Caco-2 (cell line): ENCODE results near the gene AGAP1. TPM values are rescaled to one million over a fixed set of nuclear protein-coding genes. Genes with fewer than 3 reads are reported as not detected.
A peak's percentile ranks its signal among the peaks of the same experiment; 100 is the strongest.

ENCODE experiments used
- BruUV-seq: library from RNA; stranded (reverse); fragments of 400-500 nt; replicated peaks from 2 replicates; lab custom pipeline; 2021; lab: Mats Ljungman, UMichigan
- CTCF ChIA-PET: fragments of 300-600 bp; sonication (Branson Sonifier 250); formaldehyde crosslinking; loops from one replicate; lab custom pipeline; 2022; ENCODE audit warnings: antibody characterized with exemption; lab: Charles Lee
- POLR2A ChIA-PET: fragments of 300-600 bp; sonication (Branson Sonifier 250); formaldehyde crosslinking; loops from one replicate; lab custom pipeline; 2022; ENCODE audit warnings: antibody characterized with exemption; lab: Charles Lee
- DNase-seq, 2 experiments: peaks; one replicate each; pipeline versions ENCODE4 v3.0.0 to v3.0.0-alpha.2; 2020 to 2022
- H3K27me3 ChIP-seq: replicated peaks from 2 replicates; pipeline ENCODE4 v1.6.0; 2011; ENCODE audit warnings: low read length; ENCODE audit not compliant: control insufficient read depth, insufficient read depth
- H3K36me3 ChIP-seq: 2 replicates; pipeline ENCODE4 v1.5.1; 2011; ENCODE audit warnings: low read length; ENCODE audit not compliant: control insufficient read depth, insufficient read depth
- H3K4me1 ChIP-seq: fragments of 250-450 bp; sonication (Bioruptor Pico); 2 replicates; pipeline ENCODE4 v1.5.1; 2020; ENCODE audit warnings: mild to moderate bottlenecking
- H3K4me3 ChIP-seq: 2 replicates; pipeline ENCODE4 v1.5.1; 2011; ENCODE audit warnings: low read depth, mild to moderate bottlenecking, control low read depth, low read length
- H3K9me3 ChIP-seq: fragments of 250-450 bp; sonication (Bioruptor Pico); 2 replicates; pipeline ENCODE4 v1.5.1; 2020; ENCODE audit warnings: mild to moderate bottlenecking, moderate library complexity
- H3K27ac Mint-ChIP-seq: one replicate; pipeline ENCODE4 v1.8.0; 2022; ENCODE audit warnings: mixed read lengths; ENCODE audit not compliant: unreplicated experiment
- H3K27me3 Mint-ChIP-seq: one replicate; pipeline ENCODE4 v1.8.0; 2022; ENCODE audit warnings: mixed read lengths; ENCODE audit not compliant: insufficient read depth, unreplicated experiment
- H3K36me3 Mint-ChIP-seq: one replicate; pipeline ENCODE4 v1.8.0; 2022; ENCODE audit warnings: mild to moderate bottlenecking, mixed read lengths; ENCODE audit not compliant: insufficient read depth, unreplicated experiment
- H3K4me1 Mint-ChIP-seq: one replicate; pipeline ENCODE4 v1.8.0; 2022; ENCODE audit warnings: low read depth, mixed read lengths; ENCODE audit not compliant: unreplicated experiment
- H3K4me3 Mint-ChIP-seq: one replicate; pipeline ENCODE4 v1.8.0; 2022; ENCODE audit warnings: mild to moderate bottlenecking, moderate library complexity, mixed read lengths; ENCODE audit not compliant: unreplicated experiment
- H3K9me3 Mint-ChIP-seq: one replicate; pipeline ENCODE4 v1.8.0; 2022; ENCODE audit warnings: mixed read lengths; ENCODE audit not compliant: unreplicated experiment
- CTCF ChIP-seq, 2 experiments: fragments of 200-600 bp in 1 of 2; IDR thresholded peaks; 1 replicate in 1 of 2; 2 replicates in 1 of 2; pipeline versions ENCODE4 v1.5.1 to v1.8.0; 2011 to 2022; ENCODE audit warnings: antibody characterized with exemption in 1 of 2, control low read depth in 1 of 2, inconsistent platforms in 1 of 2, low read depth in 1 of 2, low read length in 1 of 2, mild to moderate bottlenecking in 1 of 2, moderate library complexity in 1 of 2; ENCODE audit not compliant: insufficient read depth in 1 of 2, severe bottlenecking in 1 of 2, unreplicated experiment in 1 of 2
- intact Hi-C: fragments of 100-400 bp; cut with micrococcal nuclease; formaldehyde crosslinking; loops from one replicate; pipeline ENCODE4 v1.10.0; 2022; ENCODE audit not compliant: unreplicated experiment
- total RNA-seq: library from RNA; stranded (reverse); gene quantifications from 2 replicates; pipeline ENCODE4 v1.2.3, GENCODE V29; 2022

AGAP1 gene
- total RNA-seq, 1 experiment from 2014 or later, result 41.7 TPM

DNA sequence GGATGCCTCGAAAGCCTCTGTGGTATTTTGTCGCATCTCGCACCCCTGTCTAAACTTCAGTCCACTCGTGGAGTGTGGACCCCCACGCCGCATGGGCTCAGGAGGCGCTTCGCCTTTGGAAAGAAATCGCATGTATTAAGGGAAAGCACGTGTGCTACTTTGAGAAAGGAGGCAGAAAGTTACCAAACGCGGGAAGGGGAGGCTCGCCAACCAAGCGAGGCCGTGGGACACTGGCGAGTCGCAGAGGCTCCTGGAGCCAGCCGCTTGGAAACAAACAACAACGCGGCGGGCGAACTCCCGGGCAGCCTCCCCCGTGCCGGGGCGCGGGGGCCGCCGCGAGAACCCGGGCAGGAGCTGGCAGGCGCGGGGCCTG is 455 bp upstream of the AGAP1 start:
- Mint-ChIP-seq H3K4me3 (peak overlapping the region; percentile 85), H3K9me3 (peaks cover 8% of the 10 kb centered on the region), H3K36me3 (no peaks in the 10 kb centered on the region), H3K27me3 (no peaks in the 10 kb centered on the region), H3K27ac (peak overlapping the region; percentile 61), H3K4me1 (peaks cover 11% of the 10 kb centered on the region)
- no peak for TF ChIP-seq CTCF (IDR thresholded peaks at IDR 0.05; ENCODE audit: insufficient read depth in 1 of 2, low read depth in 1 of 2, low read length in 1 of 2, severe bottlenecking in 1 of 2, unreplicated experiment in 1 of 2)
- ChIA-PET CTCF (no interaction called here), POLR2A (interaction anchor here (0.9 kb wide), 1 partner anchor 58 kb away, joined by 3 read pairs; no protein-coding TSS in a partner anchor)
- no peaks in the 10 kb centered on the region; the same call in 1 of the 2 replicates for H3K4me1 ChIP-seq
- BruUV-seq, result no TSS peak
- no peaks in the 10 kb centered on the region for H3K27me3 ChIP-seq
- DNase-seq, result peak in 1 of 2 experiments; percentile 37
- intact Hi-C loops, result no loop called here
- no peaks in the 10 kb centered on the region for H3K9me3 ChIP-seq
- peak overlapping the region; percentile 35 for H3K4me3 ChIP-seq
- H3K36me3 ChIP-seq, result no peaks in the 10 kb centered on the region

GRCh38 chr2:235494716-235495372 is 1.0 kb downstream of the AGAP1 start:
- Mint-ChIP-seq H3K4me3 (peak overlapping the region; percentile 76), H3K27me3 (no peaks in the 10 kb centered on the region), H3K4me1 (peaks cover 14% of the 10 kb centered on the region), H3K27ac (no peak overlapping the region), H3K9me3 (peaks cover 6% of the 10 kb centered on the region), H3K36me3 (no peaks in the 10 kb centered on the region)
- POLR2A ChIA-PET, result no interaction called here
- Histone ChIP-seq H3K9me3 (no peaks in the 10 kb centered on the region), H3K36me3 (no peaks in the 10 kb centered on the region), H3K27me3 (no peaks in the 10 kb centered on the region), H3K4me1 (no peaks in the 10 kb centered on the region; the same call in 1 of the 2 replicates), H3K4me3 (peak overlapping the region; percentile 84)
- CTCF ChIA-PET, result no interaction called here
- intact Hi-C loops, result loop anchor here (5.0 kb wide), 1 partner anchor 57 kb away; no protein-coding TSS in a partner anchor
- peak; percentile 36 to 39 for DNase-seq
- no peak for TF ChIP-seq CTCF (IDR thresholded peaks at IDR 0.05; ENCODE audit: insufficient read depth in 1 of 2, low read depth in 1 of 2, low read length in 1 of 2, severe bottlenecking in 1 of 2, unreplicated experiment in 1 of 2)
- no TSS peak for BruUV-seq

DNA sequence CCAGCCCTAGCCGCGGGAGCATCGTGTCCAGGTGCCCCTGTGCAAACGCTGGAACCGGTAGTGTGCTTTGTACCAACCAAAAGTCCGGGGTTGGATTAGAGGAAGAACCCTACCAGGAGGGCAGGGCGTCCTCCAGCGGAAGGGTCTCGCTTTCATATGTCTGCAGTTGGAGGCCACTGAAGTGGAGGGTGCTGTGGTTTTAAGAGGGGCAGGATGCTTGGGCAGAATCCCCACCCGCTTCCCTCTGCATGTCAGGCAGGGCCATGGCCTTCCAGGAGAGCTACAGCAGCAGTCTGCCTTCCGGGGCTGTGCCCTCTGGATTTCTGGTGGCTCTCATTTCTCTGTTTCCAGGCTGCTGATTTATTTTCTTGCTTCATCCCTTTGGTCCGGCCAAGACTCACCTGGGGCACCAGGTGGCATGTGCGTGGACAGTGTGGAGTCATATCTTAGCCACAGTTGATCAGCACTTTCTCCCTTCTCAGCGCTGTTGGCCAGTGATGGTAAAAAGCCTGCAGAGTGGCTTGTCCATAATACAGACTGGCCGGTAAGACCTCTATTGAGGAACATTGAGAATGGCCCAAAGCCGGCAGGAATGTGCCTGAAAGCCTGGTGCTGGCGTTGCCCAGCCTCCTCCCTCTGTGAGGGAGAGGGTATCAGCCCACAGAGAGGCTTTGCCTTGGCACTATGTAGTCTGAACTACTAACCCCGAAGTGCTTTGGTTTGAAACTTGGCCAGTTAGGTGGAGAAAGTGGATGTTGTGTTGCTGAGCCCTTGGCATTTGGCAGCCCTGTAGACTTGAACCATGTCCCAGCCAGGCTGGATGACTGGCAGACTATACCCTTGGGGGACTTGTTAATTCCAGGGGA is 1.8 kb downstream of the AGAP1 start:
- TF ChIP-seq CTCF (IDR thresholded peaks at IDR 0.05; ENCODE audit: insufficient read depth in 1 of 2, low read depth in 1 of 2, low read length in 1 of 2, severe bottlenecking in 1 of 2, unreplicated experiment in 1 of 2), result no peak
- ChIA-PET CTCF (no interaction called here), POLR2A (no interaction called here)
- Mint-ChIP-seq H3K9me3 (no peaks in the 10 kb centered on the region), H3K27ac (peak overlapping the region; percentile 74), H3K4me1 (peaks cover 22% of the 10 kb centered on the region), H3K27me3 (no peaks in the 10 kb centered on the region), H3K36me3 (no peaks in the 10 kb centered on the region), H3K4me3 (peak overlapping the region; percentile 76)
- intact Hi-C loops, result loop anchor here (1.0 to 5.0 kb wide), 2 partner anchors 10 to 57 kb away; no protein-coding TSS in a partner anchor
- H3K4me3 ChIP-seq, result peak overlapping the region; percentile 84
- no peak for DNase-seq
- no peaks in the 10 kb centered on the region for H3K36me3 ChIP-seq
- no peaks in the 10 kb centered on the region for H3K9me3 ChIP-seq
- H3K27me3 ChIP-seq, result no peaks in the 10 kb centered on the region
- no peaks in the 10 kb centered on the region; the same call in none of the 2 replicates for H3K4me1 ChIP-seq
- BruUV-seq, result no TSS peak
